Measurements from ENCODE around the gene SLC25A21.
"Not testable (repeated sequence)": the region's sequence is repeated elsewhere in the genome, so short reads cannot be mapped to it uniquely, and the experiment has no call there.

SLC25A21 gene

GRCh38 chr14:36986407-36986806 is 186.0 kb downstream of the SLC25A21 start:
- DNase-seq (ENCODE audit: low read depth in 2 of 2): no peak

GRCh38 chr14:36981832-36982529 is 190.4 kb downstream of the SLC25A21 start:
- DNase-seq (ENCODE audit: low read depth in 2 of 2): no peak

GRCh38 chr14:36980413-36980812 is 192.0 kb downstream of the SLC25A21 start:
- DNase-seq (ENCODE audit: low read depth in 2 of 2): not testable (repeated sequence)

- DNase-seq (ENCODE audit: low read depth in 2 of 2): no peak
Observed at GRCh38 chr14:36979863-36980262, 192.5 kb downstream of the SLC25A21 start.

GRCh38 chr14:36976571-36977023 is 195.8 kb downstream of the SLC25A21 start:
- DNase-seq (ENCODE audit: low read depth in 2 of 2): no peak

- DNase-seq (ENCODE audit: low read depth in 2 of 2): no peak
Observed at GRCh38 chr14:36975834-36976233, 196.6 kb downstream of the SLC25A21 start.

GRCh38 chr14:36974985-36975384 is 197.4 kb downstream of the SLC25A21 start:
- DNase-seq (ENCODE audit: low read depth in 2 of 2): no peak

- no peak for DNase-seq (ENCODE audit: low read depth in 2 of 2)
Observed at GRCh38 chr14:36973806-36974442, 198.5 kb downstream of the SLC25A21 start.

GRCh38 chr14:36971263-36971855 is 201.0 kb downstream of the SLC25A21 start:
- no peak for DNase-seq (ENCODE audit: low read depth in 2 of 2)

GRCh38 chr14:36967892-36968555 is 204.4 kb downstream of the SLC25A21 start:
- no peak for DNase-seq (ENCODE audit: low read depth in 2 of 2)

- no peak for DNase-seq (ENCODE audit: low read depth in 2 of 2)
Observed at GRCh38 chr14:36955967-36956366, 216.4 kb downstream of the SLC25A21 start.

- no peak for DNase-seq (ENCODE audit: low read depth in 2 of 2)
Observed at GRCh38 chr14:36955376-36955775, 217.0 kb downstream of the SLC25A21 start.

GRCh38 chr14:36952689-36953088 is 219.7 kb downstream of the SLC25A21 start:
- no peak for DNase-seq (ENCODE audit: low read depth in 2 of 2)

GRCh38 chr14:36951380-36951911 is 221.0 kb downstream of the SLC25A21 start:
- DNase-seq (ENCODE audit: low read depth in 2 of 2): no peak

- DNase-seq (ENCODE audit: low read depth in 2 of 2): no peak
Observed at GRCh38 chr14:36950812-36951211, 221.6 kb downstream of the SLC25A21 start.

- DNase-seq (ENCODE audit: low read depth in 2 of 2): no peak
Observed at GRCh38 chr14:36949371-36949770, 223.0 kb downstream of the SLC25A21 start.

- no peak for DNase-seq (ENCODE audit: low read depth in 2 of 2)
Observed at GRCh38 chr14:36948157-36948859, 224.1 kb downstream of the SLC25A21 start.

- DNase-seq (ENCODE audit: low read depth in 2 of 2): no peak
Observed at GRCh38 chr14:36947362-36947761, 225.0 kb downstream of the SLC25A21 start.

GRCh38 chr14:36946872-36947271 is 225.5 kb downstream of the SLC25A21 start:
- no peak for DNase-seq (ENCODE audit: low read depth in 2 of 2)

- DNase-seq (ENCODE audit: low read depth in 2 of 2): no peak
Observed at GRCh38 chr14:36944307-36945010, 227.9 kb downstream of the SLC25A21 start.

All from stimulated activated CD4-positive, alpha-beta T cell treated with anti-CD3 and anti-CD28 coated beads, Interleukin-4, amount 100 ng/mL, for 48 hours (primary cell).